DMS153 treated with DMSO at 0.1 percent for 48 hours (cell line): ENCODE data around the gene ACTL10.

Experiments
- DNase-seq: peaks from one replicate; lab custom pipeline; 2025; ENCODE audit not compliant: unreplicated experiment; lab: John Stamatoyannopoulos, UW

The ACTL10 gene

DNA sequence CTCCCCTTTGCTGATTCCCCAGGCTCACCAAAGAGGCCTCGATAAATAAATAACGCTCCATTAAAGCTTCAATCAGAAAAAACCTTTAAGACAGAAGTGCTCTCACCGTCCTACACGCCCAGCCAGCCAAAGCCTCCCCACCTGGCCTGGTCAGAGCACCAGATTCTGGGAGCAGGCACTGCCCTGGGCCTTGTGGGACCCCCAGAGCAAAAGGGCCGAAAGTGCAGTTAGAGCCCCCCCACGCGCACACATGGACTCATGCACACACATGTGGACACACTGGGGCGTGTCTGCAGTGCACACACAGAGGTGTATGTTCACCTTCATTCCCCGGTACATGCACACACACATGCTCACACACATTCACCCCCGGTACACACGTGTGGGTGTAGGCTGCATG lies 9.4 kb downstream of the ACTL10 start:
- DNase-seq, result no peak

DNA sequence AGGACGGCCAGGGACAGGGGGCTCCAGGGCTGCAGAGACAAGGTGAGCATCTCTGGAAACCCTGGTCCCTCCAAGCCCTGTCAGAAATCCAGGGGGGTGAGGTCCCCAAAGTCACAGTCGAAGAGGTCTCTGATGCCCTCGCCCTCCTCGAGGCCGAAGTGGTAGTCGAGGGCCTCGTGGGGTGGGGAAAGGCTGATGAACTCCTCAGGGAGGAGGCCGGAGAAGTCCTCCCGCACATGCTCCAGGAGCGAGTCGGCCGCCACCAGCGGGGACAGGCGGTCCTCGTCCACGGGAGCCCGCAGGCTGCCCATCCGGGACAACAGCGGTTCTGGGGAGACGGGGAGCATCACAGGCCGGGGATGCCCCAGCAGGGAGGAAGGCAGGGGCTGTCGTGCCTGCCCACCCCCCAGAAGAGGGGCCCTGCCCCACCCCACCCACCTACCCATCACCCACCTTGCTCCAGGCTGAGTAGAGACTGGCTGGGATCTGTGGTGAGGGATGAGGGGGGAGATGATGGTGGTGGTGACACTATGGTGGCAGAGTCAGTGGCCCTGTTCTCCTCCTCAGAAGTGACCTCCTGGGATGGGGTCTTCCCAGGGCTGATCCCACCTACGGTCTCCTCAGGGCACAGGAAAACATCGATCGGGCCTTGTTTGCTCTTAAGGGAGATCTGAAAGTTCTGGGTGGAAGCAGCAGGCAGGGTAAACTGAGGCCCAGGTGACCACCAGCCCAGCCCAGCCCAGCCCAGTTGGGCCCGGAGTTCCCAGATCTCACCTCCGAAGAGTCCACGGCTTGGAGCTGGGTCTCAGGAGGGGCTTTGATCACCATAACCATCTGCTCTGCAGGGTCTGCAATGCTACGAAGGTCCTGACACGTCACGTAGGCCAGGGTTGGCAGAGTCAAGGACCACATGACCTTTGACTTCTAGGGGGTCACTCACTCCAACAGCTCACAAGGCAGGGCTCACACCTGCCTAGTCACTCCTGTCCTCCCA lies 10.2 kb downstream of the ACTL10 start:
- no peak for DNase-seq

DNA sequence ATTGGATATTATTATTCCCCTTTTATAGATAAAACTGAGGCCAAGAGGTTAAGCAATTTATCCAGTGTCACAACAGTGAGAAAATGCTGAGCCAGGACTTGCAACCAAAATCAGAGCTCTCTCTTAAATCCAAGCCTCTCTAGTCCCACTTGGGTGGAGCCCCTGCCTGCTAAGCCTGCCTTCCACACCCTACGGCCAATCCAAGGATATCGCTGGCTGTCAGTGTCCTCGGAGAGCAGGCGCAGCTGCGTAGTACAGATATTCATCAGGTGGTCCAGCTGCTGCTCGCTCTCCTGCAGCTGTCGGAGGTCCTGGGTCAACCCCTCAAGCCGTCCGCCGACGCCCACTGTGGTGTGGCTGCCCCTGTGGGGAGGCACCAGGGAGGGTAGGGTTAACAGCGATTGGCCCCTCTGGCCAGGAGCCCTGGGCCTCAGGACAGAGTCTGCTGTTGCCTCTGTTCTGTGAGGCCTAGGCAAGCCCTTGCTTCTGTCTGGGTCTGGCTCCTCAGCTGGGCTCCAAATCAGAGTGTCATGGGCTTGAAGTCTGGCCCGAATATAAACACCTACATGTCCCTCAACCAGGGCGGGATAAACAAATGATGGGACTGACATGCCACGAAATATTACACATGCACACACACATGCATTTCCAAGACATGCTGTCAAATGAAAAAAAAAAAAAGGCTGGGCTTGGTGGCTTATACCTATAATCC lies 11.4 kb downstream of the ACTL10 start:
- no peak for DNase-seq

DNA sequence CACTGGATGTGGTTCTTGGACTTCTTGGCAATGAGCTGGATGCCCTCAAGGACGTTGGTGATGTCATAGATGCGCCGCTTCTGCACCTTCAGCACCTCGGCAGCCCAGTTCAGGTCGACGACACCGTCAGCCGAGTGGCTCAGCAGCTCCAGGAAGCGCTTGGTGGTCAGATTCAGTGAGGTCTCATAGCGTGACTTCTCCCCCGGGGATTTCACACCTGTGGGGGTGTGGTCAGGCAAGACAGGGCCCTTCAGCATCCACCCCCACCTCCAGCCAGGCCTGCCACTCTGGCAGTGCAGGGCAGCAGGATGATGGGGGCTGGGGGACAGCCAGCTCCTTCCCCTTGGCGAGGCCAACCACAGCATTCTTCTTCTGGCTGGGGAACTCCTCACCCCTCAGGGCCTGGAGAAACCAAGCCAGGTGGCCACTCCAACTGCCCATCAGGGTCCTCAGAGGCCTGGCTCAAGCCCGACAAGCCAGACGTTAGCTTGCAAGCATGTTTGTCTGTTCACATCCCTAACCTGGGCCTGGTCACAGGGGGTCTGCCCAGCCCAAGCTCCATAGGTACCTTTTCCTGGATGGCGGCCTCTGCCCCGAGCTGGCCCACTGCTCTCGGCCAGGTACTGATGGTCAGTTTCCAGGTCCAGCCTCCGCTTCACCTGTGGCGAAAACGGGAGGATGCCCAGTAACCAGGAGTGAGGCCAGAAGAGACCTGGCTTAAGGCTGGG lies 13.2 kb downstream of the ACTL10 start:
- DNase-seq, result no peak

DNA sequence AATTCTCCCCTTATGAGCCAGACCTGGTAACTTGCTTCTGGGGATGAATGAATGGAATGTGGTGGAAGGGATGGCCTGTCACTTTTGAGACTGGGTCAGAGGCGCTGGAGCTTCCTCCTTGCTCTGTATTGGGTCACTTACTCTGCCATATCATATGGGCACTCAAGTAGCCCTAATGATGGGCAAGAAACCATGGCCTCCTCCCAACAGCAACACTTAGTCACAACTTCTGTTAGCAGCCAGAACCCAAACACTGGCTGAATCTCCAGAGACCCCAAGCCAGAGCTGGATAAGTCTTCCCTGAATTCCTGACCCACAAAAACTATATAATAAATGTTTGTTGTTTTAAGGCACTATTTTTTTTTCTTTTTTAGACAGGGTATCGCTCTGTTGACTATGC lies 13.9 kb downstream of the ACTL10 start:
- no peak for DNase-seq

DNA sequence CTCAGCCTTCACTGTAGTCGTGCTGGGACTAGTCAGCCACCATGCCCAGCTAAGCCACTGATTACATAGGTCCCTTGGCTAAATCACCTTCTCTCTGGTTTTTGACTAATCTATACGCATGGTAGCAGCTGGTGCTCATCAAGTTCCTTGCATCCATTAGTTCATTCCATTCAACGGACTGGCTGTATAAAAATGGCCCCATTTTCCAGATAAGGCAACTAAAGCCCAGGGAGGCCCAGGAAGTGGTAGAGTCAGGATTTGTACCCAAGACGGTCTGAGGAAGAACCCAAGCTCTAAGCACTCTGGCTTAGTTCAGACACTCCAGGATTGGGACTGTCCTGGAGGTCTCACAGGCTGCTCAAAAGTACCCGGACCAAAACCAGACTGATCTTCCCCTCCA lies 14.5 kb downstream of the ACTL10 start:
- DNase-seq, result no peak

DNA sequence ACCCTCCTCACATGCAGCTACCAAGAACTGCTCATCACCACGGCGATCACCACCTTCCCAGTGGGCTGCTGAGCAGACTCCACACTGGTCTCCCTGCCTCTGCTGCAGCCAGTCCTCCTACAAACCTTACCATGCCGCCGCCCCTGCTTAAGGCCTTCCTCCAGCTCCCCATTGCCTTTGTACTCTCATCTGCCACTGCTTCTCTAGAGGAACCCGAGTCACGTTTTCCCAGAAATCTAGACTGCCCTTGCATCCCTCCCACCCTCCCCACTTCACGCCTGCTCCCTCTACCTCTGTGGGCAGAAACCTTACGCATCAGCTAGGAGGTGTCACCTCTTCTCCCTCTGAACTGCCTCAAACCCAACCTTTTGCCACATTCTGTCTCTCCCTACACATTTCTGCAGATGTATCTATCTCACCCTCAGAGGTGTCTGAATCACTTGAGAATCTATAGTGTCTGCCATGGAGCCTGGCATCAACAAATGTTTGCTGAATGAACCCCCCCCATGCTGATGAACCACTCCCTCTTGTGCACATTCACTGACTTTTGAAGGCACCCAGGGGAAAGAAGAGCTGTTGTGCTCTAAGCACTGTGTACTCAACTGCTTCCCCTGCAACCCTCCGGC lies 15.1 kb downstream of the ACTL10 start:
- no peak for DNase-seq

DNA sequence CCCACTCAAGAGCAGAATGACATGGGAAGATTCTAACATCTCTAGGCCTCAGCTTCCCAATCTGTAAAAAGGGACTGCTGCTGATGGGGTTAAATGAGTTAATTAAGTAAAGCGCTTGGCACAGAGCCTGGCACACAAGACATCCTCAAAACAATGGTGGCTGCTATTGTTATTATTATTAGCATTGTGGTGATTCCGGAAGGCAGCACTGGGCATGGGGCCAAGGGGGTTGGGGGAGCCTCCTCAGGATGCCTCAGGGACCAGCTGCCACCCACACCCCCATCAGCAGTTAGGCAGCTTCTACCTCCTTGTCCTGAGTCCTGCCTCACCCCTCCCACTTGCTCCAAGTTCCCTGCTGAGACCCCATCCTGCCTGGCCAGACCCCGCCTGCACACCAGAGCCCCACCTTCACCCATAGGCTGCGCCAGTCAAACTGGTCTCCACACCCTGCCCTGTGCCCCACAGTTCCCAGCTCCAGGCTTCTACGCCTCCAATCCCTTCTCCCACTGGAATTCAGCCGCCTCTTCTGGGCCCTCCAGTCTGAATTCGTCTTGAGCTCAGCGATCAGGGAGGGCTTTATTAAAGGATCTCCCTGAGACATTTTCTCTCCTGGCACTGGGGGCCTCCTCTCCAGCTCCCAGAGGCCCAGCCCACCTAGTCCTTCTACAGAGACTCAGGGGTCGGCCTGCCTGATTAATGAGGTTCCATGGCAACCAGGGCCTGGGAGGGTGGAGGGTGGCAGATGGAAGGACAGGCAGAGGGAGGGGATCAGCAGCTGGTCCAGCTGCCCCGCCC lies 18.0 kb downstream of the ACTL10 start:
- peak; percentile 40 for DNase-seq

DNA sequence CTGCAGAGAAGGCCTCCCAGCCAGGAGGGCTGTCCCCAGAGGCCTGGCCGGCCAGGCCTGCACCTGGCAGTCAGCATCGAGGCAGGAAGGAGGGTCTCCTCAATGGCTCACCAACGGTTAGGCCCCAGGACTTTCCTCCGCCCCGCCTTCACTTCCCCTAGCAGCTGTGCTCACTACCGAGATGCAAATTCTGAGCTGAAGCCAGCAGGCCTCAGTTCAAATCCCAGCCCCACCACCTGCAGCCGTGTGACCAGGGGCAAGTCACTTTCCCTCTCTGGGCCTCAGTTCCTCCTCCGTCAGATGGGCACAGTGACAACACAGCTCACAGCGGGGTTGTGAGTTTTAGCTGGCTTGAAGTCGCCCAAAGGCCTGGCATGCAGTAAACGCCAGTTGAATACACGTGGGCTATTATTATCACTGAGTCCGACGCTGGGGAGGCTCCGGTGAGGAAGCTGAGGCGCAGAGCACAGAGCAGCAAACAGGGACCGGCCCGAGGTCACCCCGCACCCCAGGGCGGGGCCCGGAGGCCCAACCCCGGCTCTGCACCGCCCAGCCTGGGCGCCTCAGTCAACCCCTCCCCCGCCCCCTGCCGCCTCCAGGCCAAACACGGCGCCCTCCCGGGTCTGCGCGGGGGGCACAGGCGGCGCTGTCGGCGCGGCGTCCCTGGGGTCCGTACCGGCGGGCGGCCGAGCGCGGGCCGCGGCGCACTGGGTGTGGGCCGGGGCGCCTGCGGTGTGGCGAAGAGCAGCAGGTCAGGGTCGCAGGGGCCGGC lies 18.8 kb downstream of the ACTL10 start:
- DNase-seq, result peak; percentile 26

DNA sequence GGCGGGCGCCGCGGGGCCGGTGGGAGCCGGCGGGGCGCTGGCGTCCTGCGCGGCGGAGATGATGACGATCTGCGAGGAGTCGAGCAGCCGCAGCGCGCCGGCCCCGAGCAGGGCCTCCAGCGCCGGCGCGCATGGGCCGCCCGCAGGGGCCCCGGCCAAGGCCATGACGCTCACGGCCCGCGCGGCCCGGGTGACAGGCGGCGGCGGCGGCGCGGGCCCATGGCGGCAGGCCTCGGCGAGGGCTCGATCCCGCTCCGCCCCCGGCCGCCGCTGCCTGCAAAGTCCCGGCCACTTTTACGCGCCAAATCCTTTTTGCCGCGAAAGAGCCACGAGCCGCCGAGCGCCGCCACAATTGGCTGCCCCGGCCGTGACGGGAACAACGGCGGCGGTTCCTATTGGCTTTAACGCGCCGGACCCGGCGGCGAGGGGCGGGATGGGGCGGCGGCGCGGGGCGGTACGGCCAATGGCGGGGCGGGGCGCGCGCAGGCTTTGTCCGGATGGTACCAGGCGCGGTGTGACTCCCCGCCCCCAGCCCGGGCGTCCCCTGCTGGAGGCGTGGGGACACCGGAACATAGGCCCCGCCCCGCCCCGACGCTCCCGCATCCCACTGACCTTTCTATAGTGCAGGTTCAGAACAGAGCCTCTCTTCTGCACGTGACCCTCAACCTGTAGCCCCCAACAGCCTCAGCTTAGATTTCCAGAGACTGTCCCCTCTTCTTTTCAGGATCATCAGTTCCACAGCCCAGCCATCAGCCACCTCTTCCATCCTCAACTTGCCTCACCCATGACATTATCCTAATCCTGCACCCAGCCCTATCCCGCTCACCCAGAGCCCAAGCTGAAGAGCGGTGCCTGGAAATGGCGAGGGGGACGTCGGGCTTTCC lies 19.6 kb downstream of the ACTL10 start, which contains the start of gene E2F1:
E2F1 (minus strand) TSS at position 286 of the 884 bp plus-strand sequence; CDS start at position 165, 121 bp downstream.
- peak; percentile 85 for DNase-seq

DNA sequence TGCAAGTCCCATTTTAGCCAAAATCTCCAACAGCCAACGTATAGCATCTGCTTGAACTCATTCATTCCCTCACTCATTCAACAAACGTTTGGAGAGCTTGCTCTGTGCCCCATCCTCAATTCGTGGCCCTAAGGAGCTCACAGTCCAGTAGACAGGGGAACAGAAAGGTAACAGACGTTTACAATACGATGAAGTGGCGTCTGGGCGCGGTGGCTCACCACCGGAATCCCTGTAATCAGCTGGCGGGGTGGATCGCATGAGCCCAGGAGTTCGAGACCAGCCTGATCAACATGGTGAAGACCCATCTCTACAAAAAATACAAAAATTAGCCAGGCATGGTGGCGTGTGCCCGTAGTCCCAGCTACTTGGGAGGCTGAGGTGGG lies 20.2 kb downstream of the ACTL10 start:
- DNase-seq, result no peak

DNA sequence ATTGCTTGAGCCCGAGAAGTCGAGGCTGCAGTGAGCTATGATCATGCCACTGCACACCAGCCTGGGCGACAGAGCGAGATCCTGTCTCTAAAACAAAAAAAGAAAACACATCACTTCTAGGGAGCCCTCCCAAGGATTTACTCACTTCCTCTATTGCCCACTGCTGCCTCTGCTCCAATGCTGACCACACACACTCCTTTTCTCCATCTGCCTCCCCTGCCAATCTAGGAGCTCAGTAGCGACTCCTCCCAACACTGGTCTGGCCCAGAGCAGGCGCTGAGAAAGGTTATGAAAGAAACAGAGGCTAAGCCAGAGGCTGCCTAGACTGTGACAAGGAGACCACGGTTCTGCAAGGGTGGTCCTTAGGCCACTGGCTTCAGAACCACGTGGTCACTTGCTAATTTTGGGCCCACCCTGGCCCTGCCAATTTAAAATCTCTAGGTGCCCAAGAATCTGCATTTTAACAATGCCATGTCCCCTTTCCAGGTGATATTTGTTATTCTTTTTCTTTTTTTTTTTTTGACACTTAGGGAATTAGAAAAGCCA lies 20.7 kb downstream of the ACTL10 start:
- no peak for DNase-seq

GRCh38 chr20:33687993-33688937 lies 21.5 kb downstream of the ACTL10 start:
- no peak for DNase-seq

DNA sequence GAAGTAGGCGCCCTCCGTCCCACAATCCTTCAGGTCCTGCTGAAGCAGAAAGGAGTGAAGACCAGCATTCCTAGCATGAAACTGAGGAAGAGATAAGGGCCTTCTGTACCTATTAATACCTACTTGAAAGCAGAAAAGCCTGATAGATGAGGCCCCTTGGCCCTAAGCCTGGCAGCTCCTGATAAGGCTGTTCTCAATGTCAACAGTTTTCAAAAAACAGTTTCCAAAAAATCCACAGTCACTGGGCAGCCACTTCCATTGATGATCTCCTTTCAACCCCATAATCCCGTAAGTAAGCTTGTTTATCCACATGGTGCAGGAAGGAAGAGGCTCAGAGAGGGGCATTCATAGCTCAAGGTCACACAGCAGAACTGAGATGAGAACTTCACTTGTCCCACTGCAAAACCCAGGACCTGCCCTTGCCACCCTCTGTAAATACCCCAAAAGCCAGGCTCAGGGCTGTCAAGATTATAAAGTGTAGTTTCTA lies 22.2 kb downstream of the ACTL10 start:
- DNase-seq, result no peak

DNA sequence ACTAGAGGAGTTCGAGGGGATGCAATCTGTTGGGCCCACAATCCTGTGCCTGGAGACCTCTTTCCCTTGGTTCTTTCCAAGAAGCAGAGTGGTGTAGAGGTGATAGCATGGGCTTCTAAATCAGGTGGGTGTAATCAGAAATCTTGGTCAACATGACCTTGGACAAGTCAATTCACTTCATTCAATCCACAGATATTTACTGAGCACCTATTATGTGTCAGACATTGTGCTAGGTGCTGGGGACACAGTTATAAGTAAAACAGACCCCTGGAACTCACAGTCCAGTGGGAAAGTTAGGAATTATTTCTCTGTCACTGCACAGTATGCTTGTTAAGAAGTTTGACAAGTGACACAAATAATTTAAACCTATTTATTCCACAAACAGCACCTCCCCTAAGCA lies 22.8 kb downstream of the ACTL10 start:
- DNase-seq, result no peak

DNA sequence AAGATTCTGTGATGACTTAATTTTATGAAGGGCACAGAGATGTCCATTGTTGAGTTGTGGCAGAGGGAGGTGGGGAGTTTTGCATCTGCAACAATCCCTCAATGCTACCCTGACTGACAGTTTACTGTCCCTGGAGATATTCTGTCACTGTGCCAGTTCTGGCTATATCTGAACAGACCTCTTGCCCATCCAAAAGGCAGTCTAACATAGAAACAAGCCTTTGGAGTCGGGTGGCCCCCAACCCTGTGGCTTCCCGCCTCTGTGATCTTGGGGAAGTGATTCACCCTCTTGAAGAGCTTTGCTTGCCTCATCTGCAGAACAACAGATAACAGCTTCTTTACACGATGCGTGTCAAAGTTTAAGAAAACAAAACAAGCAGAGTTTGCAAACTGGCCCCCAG lies 23.2 kb downstream of the ACTL10 start:
- no peak for DNase-seq

- DNase-seq, result no peak
These were observed 26.5 kb downstream of the ACTL10 start for GRCh38 chr20:33693289-33693688.
